ENCODE data around the gene TRMU.
A peak's percentile ranks its signal among the peaks of the same experiment; 100 is the strongest.
"Not testable (repeated sequence)": the region's sequence is repeated elsewhere in the genome, so short reads cannot be mapped to it uniquely, and the experiment has no call there.

The TRMU gene

DNA sequence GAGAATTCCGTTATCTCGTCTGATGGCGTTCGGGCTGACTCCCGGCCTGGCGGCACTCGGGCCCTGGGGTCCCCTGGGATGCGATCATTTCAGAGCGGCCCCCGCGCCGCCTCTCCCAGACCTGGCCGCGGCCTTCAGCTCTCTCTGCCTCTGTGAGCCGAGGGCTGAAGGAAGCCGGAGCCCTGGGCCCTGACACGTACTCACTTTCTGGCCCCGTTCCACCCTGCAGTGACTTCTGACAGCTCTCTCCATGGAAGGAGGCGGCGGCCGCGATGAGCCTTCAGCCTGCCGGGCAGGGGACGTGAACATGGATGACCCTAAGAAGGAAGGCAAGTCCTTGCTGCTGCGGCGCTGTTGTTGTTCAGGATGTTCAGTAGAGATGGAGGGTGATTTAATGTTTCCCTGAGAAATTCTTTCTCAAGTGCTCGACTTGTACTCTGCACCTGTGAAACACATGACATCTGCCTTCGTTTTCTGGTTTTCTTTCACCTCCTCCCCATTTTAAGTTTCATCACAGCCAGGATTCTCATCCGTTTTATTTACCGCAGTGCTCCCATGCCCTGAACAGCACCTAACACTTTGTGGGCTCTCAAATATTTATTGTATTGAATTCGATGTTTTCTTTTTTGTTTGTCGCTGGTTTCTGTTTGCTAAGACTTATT, 38.2 kb upstream of the TRMU start:
- H3K27ac ChIP-seq: peak overlapping the region in 13 of 21 experiments; percentile 22 to 97 (median 94)
- H3K4me3 ChIP-seq: peak overlapping the region; percentile 51 to 73 (median 66)

DNA sequence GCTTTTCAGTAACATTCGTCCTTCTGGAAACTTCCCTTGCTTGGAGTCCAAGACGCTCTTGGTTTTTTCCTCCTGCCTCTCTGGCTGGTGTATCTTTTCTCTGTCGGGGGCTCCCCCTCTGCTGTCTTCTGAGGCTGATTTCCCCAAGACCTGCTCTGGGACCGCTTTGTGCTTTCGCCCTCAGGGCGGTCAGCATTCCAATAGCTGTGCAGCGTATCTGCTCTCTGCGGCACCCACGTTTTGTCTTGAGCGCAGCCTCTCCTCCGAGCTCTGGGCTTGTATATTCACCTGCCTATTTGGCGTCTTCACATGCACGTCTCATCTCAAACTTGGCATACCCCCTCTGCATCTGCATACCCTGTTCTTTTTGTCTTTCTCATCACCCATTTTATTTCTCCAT, 36.4 kb upstream of the TRMU start:
- Histone ChIP-seq H3K4me3 (no peak overlapping the region), H3K27ac (no peak overlapping the region)

DNA sequence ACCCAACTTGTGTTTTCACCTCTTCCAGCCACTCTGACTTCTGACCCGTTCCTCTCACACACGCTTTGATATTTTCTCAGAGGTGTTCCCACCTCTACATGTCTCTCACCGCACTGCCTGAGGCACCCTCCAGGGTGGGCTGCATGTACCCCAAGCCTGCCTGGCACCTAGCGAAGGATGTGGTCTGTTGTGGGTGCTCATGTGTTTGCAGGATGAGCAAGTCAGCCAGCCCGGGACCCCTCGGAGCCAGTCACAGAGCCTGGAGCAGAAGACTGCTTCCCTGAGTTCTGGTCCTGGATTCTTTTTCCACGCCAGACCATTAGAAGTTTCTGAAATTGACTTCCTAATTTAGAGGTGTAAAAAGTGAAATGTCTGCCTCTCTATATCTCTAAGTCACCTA, 35.0 kb upstream of the TRMU start:
- H3K4me3 ChIP-seq: no peak overlapping the region
- H3K27ac ChIP-seq: no peak overlapping the region

DNA sequence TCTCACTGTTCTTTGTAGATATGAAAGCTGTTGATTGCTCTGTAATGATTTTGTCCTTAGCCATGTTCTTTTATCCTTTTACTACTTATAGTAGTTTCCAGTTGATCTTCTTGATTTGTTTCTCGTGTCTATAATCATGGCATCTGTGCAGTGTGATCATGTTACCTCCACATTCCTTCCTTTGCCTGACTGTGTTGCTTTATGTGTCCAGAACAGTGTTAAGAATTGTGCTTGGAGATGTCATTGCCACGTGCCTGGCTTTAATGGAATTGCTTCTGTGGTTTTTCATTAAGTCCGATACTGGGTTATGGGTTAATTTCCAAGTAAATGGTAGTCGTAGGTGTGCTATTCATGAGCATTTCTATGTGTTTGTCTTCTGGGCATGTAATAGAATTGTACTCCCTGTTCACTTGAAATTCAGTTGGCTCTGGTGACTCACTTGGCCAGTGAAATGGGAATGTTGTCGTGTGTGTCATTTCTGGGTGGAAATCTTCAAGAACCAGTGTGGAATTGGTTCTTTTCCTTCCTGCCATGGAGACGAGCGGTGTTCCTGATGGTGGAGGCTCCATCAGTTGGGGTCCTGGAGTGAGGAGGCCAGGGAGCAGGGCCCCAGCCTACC, 32.1 kb upstream of the TRMU start:
- H3K27ac ChIP-seq: no peak overlapping the region
- H3K4me3 ChIP-seq: no peak overlapping the region

DNA sequence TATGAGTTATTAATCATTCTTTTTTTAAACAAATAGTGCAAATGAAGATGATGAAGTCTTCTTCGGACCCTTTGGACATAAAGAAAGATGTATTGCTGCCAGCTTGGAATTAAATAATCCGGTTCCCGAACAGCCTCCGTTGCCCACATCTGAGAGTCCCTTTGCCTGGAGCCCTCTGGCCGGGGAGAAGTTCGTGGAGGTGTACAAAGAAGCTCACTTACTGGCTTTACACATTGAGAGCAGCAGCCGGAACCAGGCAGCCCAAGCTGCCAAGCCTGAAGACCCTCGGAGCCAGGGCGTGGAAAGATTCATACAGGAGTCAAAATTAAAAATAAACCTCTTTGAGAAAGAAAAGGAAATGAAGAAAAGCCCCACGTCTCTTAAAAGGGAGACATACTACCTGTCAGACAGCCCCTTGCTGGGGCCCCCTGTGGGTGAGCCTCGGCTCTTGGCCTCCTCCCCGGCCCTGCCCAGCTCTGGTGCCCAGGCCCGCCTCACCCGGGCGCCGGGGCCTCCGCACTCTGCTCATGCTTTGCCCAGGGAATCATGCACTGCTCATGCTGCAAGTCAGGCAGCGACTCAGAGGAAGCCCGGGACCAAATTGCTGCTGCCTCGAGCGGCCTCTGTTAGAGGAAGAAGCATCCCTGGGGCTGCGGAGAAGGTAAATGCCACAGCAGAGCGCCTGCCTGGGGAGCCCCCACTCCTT, 27.1 kb upstream of the TRMU start:
- H3K27ac ChIP-seq: no peak overlapping the region
- H3K4me3 ChIP-seq: no peak overlapping the region

DNA sequence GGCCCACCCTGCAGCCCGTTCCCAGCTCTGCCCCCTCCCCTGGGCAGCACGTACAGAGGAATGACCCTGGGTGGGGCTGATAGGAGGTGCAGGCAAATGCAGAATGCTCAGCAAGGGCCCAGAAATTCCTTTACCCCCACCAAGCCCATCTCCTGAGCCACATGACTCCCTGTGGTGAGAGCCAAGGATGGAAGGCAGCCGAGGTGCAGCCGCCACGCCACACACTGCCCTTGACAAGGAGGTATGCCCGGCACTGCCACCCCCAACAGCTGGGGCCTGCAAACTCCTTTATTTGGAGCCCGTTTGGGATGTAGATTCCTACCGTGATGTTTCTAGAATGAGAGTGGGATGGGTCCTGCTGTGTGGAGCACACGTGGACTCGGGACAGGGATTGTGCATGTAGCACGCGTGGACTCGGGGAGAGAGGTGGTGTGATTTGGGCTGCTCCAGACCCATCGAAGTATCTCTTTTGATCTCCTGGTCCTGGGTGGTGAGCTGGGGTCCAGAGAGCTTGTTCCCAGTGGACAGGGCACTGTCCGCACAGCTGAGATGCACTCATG, 25.9 kb upstream of the TRMU start:
- H3K27ac ChIP-seq: no peak overlapping the region
- H3K4me3 ChIP-seq: no peak overlapping the region

DNA sequence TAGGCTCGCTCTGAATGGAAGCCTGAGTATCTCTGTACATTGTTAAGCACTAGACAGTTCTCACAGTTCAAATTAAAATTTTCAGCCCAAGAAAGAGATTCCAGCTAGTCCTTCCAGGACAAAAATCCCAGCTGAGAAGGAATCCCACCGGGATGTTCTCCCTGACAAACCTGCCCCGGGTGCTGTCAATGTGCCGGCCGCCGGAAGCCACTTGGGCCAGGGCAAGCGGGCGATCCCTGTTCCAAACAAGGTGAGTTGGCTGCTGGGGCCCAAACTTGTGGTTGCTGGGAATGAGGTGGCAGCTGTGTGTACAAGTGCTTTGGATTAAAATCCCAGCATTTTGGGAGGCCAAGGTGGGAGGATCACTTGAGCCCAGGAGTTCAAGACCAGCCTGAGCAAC, 23.5 kb upstream of the TRMU start:
- H3K27ac ChIP-seq: no peak overlapping the region
- no peak overlapping the region for H3K4me3 ChIP-seq

DNA sequence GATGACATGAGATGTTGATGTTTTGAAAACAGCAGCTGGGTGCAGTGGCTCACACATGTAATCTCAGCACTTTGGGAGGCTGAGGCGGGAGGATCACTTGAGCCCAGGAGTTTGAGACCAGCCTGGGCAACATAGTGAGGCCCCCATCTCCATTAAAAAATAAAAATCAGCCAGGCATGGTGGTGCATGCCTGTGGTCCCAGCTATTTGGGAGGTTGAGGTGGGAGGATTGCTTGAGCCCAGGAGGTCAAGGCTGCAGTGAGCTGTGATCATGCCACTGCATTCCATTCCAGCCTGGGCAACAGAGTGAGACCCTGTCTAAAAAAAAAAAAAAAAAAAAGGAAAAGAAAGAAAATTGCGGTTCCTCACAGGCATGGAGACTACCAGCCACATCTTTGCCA, 22.7 kb upstream of the TRMU start:
- H3K27ac ChIP-seq, H3K4me3 ChIP-seq: not testable (repeated sequence)

DNA sequence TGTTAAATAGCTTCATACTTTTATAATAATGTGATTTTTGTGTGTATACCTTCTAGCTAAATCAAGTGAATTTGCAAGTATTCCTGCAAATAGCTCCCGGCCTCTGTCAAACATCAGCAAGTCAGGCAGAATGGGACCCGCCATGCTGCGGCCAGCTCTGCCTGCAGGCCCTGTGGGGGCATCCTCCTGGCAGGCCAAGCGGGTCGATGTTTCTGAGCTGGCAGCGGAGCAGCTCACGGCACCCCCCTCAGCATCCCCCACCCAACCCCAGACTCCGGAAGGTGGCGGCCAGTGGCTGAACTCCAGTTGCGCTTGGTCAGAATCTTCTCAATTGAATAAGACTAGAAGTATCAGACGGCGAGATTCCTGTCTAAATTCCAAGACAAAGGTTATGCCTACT, 19.5 kb upstream of the TRMU start:
- no peak overlapping the region for H3K4me3 ChIP-seq
- H3K27ac ChIP-seq: no peak overlapping the region

DNA sequence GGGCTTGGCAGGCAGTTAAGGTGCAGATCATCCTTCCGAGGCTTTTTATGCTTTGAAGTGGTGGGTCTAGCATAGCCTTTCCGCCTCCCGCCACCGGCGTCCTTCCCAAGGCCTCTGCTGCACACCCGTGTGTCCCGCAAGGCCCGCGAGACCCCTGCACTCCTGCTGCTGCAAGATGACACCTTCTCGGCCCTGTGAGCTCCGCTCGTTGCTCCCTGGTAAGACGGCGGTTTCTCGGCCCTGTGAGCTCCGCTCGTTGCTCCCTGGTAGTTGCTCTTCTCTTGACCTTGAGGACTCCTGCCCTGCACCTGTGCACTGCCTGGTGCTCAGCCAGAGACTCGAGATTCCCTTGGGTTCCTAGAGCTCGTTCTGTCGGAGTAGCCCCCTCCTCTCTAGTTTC, 17.9 kb upstream of the TRMU start:
- H3K4me3 ChIP-seq: no peak overlapping the region
- H3K27ac ChIP-seq: no peak overlapping the region

DNA sequence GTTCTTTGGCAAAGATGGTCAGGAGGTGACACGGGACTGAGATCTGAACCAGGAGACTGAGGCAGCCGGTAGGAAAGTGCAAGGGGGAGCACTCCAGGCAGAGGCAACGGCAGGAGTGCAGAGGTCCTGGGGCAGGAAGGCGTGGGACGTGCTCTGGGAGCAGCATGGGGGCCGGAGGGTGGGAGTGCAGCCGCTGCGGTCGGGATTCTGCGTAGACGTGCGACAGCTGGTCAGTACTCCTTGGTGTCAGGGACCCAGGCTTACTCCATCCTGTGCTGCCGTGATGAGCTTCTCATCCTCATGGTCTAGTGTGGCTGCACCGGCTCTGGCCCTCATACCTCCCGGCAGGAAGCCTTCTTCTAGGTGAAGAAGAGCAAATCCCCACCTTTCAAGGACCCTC, 16.9 kb upstream of the TRMU start:
- no peak overlapping the region for H3K27ac ChIP-seq

DNA sequence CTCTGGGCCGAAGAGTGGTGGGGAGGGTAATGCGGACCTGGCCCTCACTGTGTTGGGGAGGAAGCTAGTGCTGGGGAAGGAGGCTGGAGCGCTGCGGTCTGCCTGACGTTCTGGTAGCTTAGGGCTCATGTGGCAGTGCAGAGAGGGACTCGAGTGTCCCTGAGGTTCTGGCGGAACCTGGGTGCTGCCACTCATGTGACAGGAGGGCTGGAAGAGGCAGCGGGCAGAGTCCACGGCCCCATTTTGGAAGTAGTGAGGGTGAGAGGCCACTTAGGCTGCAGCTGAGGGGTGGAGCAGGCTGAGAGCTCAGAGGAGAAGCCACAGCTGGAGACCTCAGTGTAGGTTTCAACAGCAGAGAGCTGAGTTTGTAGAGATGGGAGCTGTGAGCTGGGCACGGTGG, 16.2 kb upstream of the TRMU start:
- Histone ChIP-seq H3K27ac (no peak overlapping the region), H3K4me3 (no peak overlapping the region)

More for the DNA sequence above, 16.9 kb upstream of the TRMU start:
- no peak overlapping the region for H3K4me3 ChIP-seq

DNA sequence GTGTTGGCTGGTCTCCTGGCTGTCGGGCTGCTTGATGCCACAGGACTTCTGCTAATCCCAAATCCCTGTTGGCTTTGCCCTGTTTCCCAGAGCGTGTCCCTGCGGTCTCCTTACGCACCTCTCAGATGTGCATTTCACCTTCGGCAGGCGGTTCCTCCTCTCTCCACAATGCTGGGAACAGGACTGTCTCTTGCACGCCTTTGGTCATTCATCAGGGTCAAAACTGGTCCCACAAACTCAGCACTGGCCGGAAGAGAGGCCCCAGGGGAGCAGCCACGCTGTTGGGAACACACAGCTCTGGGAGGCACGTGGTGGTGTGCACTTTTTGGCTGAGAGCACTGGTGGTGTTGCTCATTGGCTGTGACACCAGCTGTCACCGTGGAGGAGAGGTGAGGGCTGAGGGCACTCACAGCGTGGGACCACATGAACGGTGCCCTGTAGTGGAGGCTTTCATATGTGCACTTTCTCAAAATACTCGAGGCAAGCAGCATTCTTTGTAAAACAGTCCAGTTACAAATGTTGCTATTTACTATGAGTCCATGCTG, 15.3 kb upstream of the TRMU start:
- Histone ChIP-seq H3K4me3 (no peak overlapping the region), H3K27ac (no peak overlapping the region)

DNA sequence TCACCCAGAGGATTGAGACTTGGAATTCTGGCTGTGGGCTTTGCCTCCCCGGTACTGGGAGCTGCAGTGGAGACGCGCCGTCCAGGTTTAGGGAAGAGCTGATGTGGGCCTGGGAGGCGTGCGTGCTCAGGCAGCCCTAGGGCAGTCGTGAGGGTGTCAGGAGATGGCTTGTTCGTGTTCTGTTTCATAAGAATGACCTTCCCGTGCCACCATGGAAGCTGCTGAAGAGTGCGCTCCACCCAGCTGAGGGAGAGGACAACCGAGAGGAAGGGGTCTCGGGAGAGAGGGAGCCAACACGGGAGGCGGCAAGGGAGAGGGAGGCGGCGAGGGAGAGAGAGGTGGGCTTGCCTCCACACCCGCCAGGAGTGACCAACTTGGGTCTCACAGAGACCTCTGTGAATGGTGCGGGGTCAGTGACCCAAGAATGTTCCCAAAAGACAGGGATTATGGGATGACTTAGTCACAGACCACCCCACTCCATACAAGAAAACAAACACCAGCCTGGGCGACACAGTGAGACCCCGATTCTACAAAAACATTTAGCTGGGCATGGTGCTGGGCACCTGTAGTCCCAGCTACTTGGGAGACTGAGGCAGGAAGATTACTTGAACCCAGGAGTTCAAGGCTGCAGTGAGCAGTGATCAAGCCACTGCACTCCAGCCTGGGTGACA, 14.7 kb upstream of the TRMU start:
- no peak overlapping the region for H3K4me3 ChIP-seq
- H3K27ac ChIP-seq: no peak overlapping the region

DNA sequence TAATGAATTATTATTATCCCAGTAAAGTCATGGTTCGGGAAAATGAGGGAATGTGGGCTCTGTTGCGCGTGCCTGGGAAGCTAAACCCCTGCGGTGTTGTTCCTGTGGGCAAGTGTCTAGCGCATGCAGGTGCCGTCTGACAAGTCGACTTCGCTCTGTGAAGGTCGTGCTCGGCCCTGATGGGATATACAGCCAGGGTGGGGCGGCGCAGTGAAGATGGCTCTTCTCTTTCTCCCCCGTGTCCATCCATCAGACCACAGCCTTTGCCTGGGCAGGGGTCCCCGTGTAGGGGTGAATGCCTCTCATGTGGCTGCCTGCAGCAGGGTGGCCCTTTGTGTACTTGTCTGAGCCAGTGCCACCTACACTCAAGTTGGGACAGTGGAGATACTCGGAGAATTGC, 12.8 kb upstream of the TRMU start:
- H3K4me3 ChIP-seq: no peak overlapping the region
- H3K27ac ChIP-seq: no peak overlapping the region

DNA sequence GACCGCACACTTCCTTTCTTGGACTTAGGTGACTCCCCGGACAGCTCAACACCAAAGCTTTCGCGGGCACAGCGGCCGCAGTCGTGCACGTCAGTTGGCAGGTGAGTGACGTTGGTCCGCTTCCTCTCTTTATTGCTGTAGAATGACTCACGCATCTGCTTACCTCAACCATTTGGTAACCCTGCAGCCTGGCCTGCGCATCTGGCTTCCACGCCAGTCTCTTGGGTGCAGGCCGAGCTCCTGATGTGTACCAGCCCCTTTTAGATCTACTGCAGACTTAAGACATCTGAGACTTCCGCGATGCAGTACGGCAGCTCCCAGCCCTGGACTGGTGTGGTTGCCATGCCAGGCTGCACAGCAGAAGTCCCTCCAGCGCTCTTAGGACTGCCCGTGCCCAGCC, 12.4 kb upstream of the TRMU start:
- Histone ChIP-seq H3K4me3 (no peak overlapping the region), H3K27ac (no peak overlapping the region)

DNA sequence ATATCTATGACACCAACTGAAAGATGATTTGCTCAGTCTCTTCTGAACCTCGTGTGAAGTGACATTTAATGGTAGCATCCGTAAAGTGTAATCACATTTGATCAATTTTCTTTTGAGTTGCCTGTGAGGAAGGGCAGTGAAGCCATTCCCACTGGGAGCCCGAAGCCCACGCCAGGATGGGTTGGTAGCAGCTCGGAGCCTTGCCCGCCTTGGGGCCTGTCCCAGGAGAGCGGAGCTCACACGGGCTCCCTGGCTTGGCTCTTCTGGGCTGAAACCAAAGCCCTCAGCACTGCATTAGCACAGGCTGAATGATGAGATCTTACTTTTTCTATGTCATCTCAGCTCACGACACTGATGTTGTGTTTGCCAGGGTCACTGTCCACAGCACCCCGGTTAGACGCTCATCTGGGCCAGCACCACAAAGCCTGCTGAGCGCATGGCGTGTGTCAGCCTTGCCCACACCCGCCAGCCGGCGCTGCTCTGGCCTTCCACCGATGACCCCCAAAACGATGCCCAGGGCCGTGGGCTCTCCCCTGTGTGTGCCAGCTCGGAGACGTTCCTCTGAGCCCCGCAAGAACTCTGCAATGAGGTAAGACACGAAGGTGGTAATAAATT, 9.3 kb upstream of the TRMU start:
- no peak overlapping the region for H3K4me3 ChIP-seq
- H3K27ac ChIP-seq: no peak overlapping the region

DNA sequence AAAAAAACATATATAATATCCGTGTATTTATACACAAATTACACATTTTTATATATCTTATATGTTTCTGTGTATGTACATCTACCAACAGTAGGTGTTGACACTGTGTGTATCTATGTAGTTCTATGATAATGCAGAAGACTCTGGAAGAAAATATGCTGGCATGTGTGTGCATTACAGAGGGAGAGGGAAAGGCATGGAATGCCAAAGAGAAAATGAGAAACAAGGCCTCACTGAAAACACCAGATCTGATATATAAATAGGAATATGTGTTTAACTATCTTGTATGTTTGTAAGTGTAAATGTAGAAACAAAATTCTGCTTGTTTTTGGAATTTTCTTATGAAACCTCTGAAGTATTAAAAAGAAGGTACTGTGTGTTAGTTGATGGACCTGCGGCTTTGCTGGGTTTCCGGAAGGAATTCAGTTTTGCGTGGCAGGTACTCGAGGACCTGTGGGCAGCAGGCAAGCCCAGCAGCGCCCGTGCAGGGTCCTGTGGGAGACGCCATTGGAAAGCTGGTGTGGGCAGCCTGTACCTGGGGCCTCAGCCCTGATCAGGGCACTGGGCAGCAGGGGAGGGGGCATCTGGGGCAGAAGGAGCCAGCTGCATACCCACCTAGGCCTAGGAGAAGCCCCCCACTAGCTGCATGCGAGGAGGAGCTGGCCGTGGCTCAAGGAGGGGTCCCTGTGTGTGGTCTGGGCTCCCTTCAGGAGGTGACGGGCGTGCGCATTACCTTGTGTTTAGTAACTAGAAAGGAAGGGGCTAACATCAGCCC, 7.6 kb upstream of the TRMU start:
- H3K27ac ChIP-seq: no peak overlapping the region
- no peak overlapping the region for H3K4me3 ChIP-seq

DNA sequence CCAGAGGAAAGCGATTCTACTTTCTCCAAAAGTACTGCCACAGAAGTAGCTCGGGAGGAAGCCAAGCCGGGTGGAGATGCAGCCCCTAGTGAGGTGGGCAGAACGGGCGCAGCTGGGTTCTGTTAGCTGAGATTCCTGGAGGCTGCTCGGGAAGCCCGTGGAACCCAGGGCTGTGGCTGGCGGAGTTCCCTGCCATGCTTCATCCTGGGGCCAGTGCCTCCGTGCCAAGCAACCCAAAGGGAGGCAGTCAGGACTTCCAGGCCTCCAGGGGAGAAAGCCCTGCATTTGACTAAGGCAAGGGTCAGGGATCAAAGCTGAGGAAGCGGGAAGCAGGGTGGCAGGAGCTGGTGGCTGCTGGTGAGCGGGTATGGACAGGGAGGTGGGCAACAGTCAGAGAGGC, 6.7 kb upstream of the TRMU start:
- Histone ChIP-seq H3K27ac (no peak overlapping the region), H3K4me3 (no peak overlapping the region)
